HT-29 (cell line): ENCODE results near the gene PTPRB. TPM values are rescaled to one million over a fixed set of nuclear protein-coding genes. Genes with fewer than 3 reads are reported as not detected.

Experiments
- DNase-seq: peaks from one replicate; pipeline ENCODE4 v3.0.0-alpha.2; 2015; ENCODE audit warnings: low spot score
- total RNA-seq: library from RNA; depleted of rRNA; stranded (reverse); fragments of >200 nt; shearing (Covaris generic); gene quantifications from 2 replicates; pipeline ENCODE4 v1.2.3, GENCODE V29; 2014

PTPRB gene
- total RNA-seq, 1 experiment from 2014 or later, result 9.3 TPM

GRCh38 chr12:70643939-70644338 lies 6.7 kb upstream of the PTPRB start:
- DNase-seq, result no peak

GRCh38 chr12:70641691-70642090 lies 4.5 kb upstream of the PTPRB start:
- DNase-seq, result no peak

GRCh38 chr12:70640901-70641300 lies 3.7 kb upstream of the PTPRB start:
- DNase-seq, result no peak

GRCh38 chr12:70639535-70639934 lies 2.3 kb upstream of the PTPRB start:
- DNase-seq, result no peak

GRCh38 chr12:70638639-70639360 lies 1.6 kb upstream of the PTPRB start:
- peak; percentile 61 for DNase-seq

- no peak for DNase-seq
These were observed 1.5 kb downstream of the PTPRB start for GRCh38 chr12:70635755-70636154.

GRCh38 chr12:70628701-70629480 lies 8.3 kb downstream of the PTPRB start:
- no peak for DNase-seq

GRCh38 chr12:70627677-70628076 lies 9.6 kb downstream of the PTPRB start:
- no peak for DNase-seq

- no peak for DNase-seq
These were observed 11.0 kb downstream of the PTPRB start for GRCh38 chr12:70626180-70626579.

GRCh38 chr12:70619471-70620152 lies 17.6 kb downstream of the PTPRB start:
- DNase-seq, result no peak

- DNase-seq, result no peak
These were observed 18.9 kb downstream of the PTPRB start for GRCh38 chr12:70618371-70618770.

GRCh38 chr12:70617450-70617849 lies 19.8 kb downstream of the PTPRB start:
- no peak for DNase-seq

- DNase-seq, result no peak
These were observed 21.9 kb downstream of the PTPRB start for GRCh38 chr12:70615174-70615866.

GRCh38 chr12:70609739-70610491 lies 27.3 kb downstream of the PTPRB start:
- peak; percentile 69 for DNase-seq

- peak; percentile 54 for DNase-seq
These were observed 28.0 kb downstream of the PTPRB start for GRCh38 chr12:70609203-70609602.

GRCh38 chr12:70608184-70608583 lies 29.0 kb downstream of the PTPRB start:
- DNase-seq, result no peak

GRCh38 chr12:70607107-70607506 lies 30.1 kb downstream of the PTPRB start:
- no peak for DNase-seq

- DNase-seq, result no peak
These were observed 31.3 kb downstream of the PTPRB start for GRCh38 chr12:70605976-70606375.

- no peak for DNase-seq
These were observed 32.6 kb downstream of the PTPRB start for GRCh38 chr12:70604662-70605061.

GRCh38 chr12:70603044-70603443 lies 34.2 kb downstream of the PTPRB start:
- no peak for DNase-seq
